NCI-H2107 treated with DMSO at 0.1 percent for 48 hours (cell line): Measurements from ENCODE around the gene EXTL1.

Experiments used
- DNase-seq: peaks from one replicate; lab custom pipeline; 2025; ENCODE audit not compliant: unreplicated experiment; lab: John Stamatoyannopoulos, UW

Gene EXTL1

DNA sequence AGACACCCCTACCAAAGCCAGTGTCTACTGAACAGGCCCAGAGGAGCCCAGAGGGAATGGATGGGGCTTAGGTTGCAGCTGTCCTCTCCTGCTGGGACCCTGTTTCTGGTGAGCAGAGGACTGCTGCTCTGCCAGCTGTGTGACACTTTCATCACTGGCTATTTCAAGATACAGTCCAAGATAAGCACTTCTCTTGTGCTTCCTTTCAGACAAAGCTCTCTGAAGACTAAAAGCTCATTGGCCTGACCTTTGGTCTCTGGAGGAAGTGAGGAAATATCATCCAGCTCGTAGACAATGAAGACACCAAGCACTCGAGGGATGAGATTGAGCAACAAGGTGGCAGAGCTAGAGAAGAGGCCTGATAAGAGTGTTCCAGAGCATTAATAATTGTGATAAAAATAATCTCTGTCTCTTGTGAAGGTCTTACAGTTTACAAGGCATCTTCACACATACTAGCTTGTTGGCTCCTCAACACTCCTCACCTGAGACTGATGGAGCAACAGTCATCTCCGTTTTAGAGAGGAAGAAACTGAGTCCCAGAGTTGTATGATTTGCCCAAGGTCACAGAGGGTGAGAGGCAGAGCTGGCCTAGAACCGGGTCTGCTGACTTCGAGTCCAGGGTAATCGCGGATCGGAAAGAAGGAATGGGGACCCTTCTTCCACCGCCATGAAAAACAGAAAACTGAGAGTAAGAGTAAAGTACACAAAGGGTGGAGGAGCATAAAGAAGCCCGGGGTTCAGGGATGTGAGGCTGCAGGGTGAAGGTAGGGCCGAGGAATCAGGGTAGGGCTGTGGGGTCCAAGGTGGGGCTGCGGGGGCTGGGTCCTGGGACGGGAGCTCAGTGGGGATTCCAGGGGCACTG lies 24.4 kb upstream of the EXTL1 start:
- no peak for DNase-seq

- DNase-seq = peak; percentile 99
These were observed 23.5 kb upstream of the EXTL1 start, which contains the start of gene PAFAH2 for GRCh38 chr1:25997828-25998761. TSS of gene PAFAH2 (minus strand) at chr1:25998063. CDS start at chr1:25990816, 7,247 bp downstream.

- DNase-seq = no peak
These were observed 22.4 kb upstream of the EXTL1 start for GRCh38 chr1:25999041-25999800.

- DNase-seq = no peak
These were observed 18.3 kb upstream of the EXTL1 start for GRCh38 chr1:26003262-26003661.

GRCh38 chr1:26003756-26004155 lies 17.8 kb upstream of the EXTL1 start:
- DNase-seq = no peak

GRCh38 chr1:26005434-26006105 lies 16.0 kb upstream of the EXTL1 start:
- DNase-seq = no peak

DNA sequence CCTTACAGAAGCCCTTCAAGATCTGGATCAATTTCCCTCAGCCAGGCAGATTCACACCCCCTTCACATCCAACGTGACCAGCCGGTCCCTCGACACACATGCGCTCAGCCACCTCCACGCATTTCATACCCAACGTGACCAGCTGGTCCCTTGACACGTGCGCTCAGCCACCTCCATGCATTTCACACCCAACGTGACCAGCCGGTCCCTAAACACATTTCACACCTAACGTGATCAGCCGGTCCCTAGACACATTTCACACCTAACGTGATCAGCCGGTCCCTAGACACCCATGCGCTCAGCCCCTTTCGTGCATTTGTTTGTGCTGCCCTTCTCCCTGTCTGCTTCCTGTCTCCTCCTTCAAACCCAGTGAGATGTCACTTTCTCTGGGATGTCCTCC lies 14.9 kb upstream of the EXTL1 start:
- DNase-seq = no peak

GRCh38 chr1:26009796-26010447 lies 11.7 kb upstream of the EXTL1 start:
- no peak for DNase-seq

GRCh38 chr1:26010825-26011224 lies 10.8 kb upstream of the EXTL1 start:
- DNase-seq = no peak

GRCh38 chr1:26012864-26013263 lies 8.7 kb upstream of the EXTL1 start:
- DNase-seq = no peak

DNA sequence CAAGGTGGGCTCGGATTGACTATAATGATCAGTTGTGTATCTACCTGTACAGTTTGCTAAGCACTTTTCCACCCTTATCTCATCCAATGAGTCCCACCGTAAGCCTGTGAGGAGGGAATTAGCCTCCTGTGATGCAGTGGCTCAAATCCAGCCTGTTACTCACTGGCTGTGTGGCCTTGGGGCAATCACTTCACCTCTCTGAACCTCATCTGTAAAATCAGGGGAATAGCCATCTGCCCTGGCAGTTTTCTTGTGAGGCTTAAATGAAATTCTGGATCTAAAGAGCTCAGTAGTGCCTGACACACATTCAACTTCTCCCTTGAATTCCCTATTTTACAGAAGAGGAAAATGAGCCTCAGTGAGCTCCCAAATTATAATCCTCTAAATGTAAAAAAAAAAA lies 7.4 kb upstream of the EXTL1 start:
- no peak for DNase-seq

GRCh38 chr1:26015358-26015757 lies 6.2 kb upstream of the EXTL1 start:
- DNase-seq = no peak

GRCh38 chr1:26016258-26016952 lies 5.2 kb upstream of the EXTL1 start:
- DNase-seq = no peak

GRCh38 chr1:26016953-26017545 lies 4.5 kb upstream of the EXTL1 start:
- no peak for DNase-seq

- no peak for DNase-seq
These were observed 4.0 kb upstream of the EXTL1 start for GRCh38 chr1:26017606-26018005.

DNA sequence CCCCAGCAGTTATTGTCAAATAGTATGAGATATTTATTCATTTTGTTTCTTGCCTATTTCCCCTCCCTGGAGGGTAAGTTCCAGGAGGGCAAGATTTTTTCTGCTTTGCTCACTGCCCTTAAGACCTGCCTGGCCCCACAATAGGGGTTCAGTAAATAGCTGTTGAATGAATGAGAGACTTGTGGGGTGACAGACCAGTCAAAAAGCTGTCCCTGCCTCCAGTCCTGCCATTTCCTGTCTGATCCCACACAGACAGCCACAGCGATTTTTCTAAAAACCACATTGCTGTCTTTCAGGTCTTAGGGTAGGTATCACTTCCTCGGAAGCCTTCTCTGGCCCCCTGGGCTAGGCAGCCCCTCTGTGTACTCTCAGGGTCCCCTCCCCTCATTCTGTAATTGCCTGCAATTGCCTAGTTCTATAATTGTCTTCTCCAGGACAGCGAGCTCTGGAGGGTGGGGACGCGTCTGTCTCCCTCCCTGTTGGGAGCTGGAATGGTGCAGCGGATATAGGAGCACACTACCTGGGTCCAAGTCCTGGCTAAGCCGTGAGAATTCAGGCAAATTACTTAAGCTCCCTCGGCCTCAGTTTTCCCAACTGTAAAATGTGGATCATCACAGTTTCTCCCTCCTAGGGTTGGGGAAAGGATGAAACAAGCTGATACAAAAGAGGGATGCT lies 1.8 kb upstream of the EXTL1 start:
- no peak for DNase-seq

DNA sequence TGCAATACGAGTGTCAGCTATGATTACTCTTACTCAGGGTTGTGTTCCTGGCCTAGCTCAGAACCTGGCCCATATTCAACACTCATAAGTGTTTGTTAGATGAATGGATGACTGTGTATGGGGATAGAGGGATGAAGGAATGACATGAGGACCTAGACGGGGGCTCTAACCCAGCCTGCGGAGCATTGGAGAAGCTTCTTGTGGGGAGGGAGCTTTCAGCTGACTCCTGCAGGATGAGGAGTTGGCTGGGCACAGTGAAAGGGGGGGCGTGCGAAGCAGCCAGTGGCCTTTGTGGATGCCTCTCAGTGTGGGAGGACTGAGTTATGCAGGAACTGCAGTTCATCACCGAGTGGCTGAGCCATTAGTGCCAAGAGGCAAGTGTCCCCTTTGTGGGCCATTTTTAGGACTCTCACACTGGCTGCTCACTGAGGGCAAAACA lies 1.2 kb upstream of the EXTL1 start:
- no peak for DNase-seq

- no peak for DNase-seq
These were observed 481 bp upstream of the EXTL1 start for GRCh38 chr1:26020941-26021646.
